HG02623 (cell line): ENCODE measurements around the gene MAG.
"Not testable (repeated sequence)": the region's sequence is repeated elsewhere in the genome, so short reads cannot be mapped to it uniquely, and the experiment has no call there.

Experiments used
- ATAC-seq: cut with Tn5 transposase; IDR thresholded peaks from one replicate; pipeline ENCODE4 v1.9.1; 2021; ENCODE audit warnings: moderate library complexity; ENCODE audit not compliant: unreplicated experiment

MAG gene

GRCh38 chr19:35279374-35279773 lies 12.6 kb upstream of the MAG start:
- ATAC-seq, result no peak

DNA sequence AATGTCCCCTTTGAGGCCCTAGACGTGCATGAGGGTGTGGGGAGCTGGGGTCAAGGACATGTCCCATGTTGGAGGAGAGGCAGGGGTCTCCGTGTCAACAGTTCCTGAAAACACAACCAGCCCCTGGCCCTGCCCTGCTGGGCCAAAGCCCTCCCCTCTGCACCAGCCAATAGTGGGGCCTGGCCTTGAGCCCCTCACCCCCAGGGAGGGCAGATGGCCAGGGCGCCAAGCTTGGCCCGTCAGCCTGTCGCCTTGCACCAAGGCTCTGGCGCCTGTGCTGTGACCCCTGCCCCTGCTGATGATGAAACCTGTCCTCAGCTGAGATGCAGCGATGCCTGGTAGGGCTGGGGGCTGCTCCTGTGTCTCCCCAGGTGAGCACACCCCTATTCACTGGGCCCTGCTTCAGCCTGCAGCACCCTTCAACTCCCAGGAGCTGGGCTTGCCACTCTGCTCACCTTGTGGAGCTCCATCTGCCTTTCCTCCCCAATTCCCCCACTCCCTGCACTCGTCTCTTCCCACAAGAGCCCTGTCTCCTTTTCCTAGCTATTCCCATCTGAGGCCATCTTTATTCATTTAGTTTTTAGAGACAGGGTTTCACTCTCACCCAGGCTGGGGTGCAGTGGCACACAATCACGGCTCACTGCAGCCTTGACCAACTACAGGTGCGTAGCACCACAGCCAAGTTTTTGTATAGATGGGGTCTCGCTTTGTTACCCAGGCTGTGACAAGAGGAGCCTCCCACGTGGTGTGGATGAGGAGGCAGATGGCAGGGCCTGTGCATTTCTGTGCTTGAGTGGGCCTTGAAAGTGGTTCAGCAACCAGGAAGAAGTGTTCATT lies 11.8 kb upstream of the MAG start:
- no peak for ATAC-seq

- ATAC-seq, result no peak
These were observed 10.7 kb upstream of the MAG start for GRCh38 chr19:35281303-35281702.

DNA sequence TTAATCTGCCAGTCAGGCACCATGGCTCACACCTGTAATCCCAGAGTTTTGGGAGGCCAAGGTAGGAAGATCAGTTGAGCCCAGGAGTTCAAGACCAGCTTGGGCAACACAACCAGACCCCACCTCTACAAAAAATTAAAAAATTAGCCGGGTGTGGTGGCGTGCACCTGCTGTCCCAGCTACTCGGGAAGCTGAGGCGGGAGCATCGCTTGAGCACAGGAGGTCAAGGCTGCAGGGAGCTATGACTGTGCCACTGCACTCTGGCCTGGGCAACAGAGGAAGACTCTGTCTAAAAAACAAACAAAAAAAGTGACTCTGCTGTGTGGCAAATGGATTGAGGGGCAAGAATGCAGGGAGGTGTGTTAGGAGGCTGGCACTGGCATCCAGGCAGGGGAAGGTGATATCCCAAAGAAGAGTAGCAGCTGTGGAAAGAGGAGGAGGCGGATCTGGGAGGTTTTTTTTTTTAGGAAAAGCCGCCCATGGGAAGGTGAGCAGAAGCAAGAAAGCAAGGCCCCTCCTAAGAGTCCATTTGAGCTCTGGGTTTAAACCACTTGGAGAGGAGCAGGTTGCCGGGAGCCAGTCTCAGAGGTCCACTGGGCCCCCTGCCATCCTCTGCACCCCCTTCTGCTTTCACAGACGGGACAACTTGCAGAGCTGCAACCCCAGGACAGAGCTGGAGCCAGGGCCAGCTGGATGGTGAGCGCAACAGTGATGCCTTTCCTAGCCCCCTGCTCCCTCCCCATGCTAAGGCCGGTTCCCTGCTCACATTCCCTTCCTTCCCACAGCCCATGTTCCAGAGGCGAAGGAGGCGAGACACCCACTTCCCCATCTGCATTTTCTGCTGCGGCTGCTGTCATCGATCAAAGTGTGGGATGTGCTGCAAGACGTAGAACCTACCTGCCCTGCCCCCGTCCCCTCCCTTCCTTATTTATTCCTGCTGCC lies 7.5 kb upstream of the MAG start:
- ATAC-seq, result no peak

- ATAC-seq, result no peak
These were observed 6.9 kb upstream of the MAG start for GRCh38 chr19:35285095-35285449.

GRCh38 chr19:35285465-35285864 lies 6.5 kb upstream of the MAG start:
- not testable (repeated sequence) for ATAC-seq

GRCh38 chr19:35286101-35286500 lies 5.9 kb upstream of the MAG start:
- not testable (repeated sequence) for ATAC-seq

GRCh38 chr19:35287713-35288112 lies 4.2 kb upstream of the MAG start:
- ATAC-seq, result no peak

- no peak for ATAC-seq
These were observed 3.6 kb upstream of the MAG start for GRCh38 chr19:35288331-35288730.

GRCh38 chr19:35288906-35289305 lies 3.1 kb upstream of the MAG start:
- no peak for ATAC-seq

DNA sequence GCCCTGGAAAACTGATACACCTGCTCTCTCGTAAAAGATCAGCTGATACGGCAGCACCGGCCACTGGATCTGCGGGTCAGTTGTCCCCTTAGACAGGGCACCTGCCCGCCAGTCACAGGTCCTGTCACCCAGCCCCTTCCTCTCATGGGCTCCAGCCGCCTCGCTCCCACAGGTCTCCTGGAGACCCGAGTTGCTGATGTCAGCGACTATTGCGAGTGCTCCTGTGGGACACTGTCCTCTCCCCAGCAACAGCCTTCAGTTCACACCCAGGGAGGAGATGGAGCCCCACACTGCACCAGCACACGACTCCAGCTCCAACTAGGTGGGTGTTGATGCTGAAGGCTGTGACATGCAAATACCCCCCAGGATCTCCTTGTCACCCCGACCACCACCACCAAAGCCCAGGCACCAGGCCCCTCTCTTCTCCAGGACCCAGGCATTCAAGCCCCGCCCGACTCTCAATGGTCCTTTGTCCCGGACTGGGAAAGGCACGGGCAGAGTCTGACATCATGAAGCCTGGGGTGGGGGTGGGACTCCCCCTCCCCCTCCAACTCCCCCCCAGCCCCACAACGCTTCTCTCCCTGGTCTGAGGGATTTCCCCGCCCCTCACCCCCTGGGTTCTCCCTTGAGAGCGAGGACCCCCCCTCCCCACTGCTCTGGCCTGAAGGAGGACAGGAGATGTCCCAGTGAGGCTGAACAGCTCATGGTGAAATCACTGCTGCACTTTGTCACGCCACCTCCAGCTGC lies 1.4 kb upstream of the MAG start:
- no peak for ATAC-seq

GRCh38 chr19:35291259-35291658 lies 702 bp upstream of the MAG start:
- no peak for ATAC-seq

DNA sequence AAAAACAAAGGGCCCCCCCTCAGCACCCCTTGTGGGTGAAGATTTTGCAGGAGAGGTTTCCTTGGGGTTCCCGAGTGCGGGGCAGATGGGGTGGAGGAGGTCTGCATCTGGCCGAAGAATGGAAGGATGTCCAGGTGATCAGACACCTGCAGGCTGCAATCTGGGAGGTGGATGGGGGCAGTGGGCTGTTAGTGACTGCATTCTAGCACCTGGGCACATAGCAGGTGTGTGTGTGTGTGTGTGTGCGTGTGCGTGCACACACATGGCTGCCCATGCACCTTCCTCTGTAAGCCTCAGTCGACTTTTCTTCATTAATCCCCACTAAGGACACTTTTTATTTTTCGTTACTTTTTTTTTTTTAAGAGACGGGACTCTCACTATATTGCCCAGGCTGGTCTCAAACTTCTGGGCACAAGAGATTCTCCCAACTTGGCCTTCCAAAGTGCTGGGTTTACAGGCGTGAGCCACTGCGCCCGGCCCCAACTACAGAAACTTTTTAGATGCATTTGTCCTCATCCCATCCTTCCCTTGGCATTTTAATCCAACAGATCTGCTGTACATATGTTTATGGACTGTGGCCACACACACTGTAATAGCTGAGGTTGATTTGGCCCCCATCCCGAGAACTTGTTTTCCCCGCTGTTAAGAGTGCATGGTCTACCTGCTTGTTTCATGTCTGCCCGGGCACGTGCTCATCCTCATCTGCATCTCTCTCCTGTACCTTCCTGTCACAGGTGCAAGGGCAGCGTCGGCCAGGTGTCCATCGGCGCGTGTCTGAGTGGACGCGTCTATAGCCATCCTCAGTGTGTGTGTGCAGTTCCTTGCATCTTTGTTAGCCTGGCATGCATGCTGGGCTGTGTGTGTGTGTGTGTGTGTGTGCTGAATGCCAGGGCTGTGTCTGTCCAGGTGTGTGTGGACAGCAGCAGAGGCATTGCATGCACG lies 731 bp downstream of the MAG start:
- ATAC-seq, result no peak

GRCh38 chr19:35293363-35293739 lies 1.4 kb downstream of the MAG start:
- ATAC-seq, result no peak

- ATAC-seq, result no peak
These were observed 1.8 kb downstream of the MAG start for GRCh38 chr19:35293808-35294207.

- no peak for ATAC-seq
These were observed 2.4 kb downstream of the MAG start for GRCh38 chr19:35294328-35294727.

GRCh38 chr19:35294859-35295791 lies 3.2 kb downstream of the MAG start:
- ATAC-seq, result no peak

DNA sequence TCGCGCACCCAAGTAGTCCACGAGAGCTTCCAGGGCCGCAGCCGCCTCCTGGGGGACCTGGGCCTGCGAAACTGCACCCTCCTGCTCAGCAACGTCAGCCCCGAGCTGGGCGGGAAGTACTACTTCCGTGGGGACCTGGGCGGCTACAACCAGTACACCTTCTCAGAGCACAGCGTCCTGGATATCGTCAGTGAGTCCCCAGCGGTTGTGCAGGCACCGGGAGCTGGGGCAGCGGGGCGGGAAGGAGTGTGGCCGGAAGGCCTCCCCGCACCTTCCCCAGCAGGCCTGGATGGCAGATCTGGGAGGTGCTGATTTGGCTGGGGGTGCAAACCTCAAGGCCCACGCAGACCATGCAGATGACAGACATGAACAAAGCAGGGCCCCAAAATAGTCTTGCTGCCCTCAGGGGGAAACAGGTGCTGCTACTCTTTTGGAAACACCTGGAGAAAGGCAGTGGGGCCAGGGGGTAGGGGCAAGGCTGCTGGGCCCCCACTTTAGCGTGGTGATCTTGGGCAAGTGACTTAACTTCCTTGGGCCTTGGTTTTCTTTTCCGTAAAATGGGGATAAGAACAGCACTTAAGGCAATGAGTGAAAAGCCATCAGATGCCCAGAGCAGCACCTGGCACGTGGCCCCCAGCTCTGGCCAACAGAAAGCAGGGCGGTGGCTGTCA lies 4.0 kb downstream of the MAG start:
- no peak for ATAC-seq
